C4-2B (cell line): Measurements from ENCODE around the gene CLSTN1.

Experiments
- ZFX ChIP-seq: fragments of 450-650 bp; IDR thresholded peaks from 2 replicates; pipeline ENCODE4 v1.6.1; 2017
- TF ChIP-seq, protein P1 (sequence below): fragments of 450-650 bp; conservative IDR thresholded peaks from 2 replicates; pipeline ENCODE4 v1.5.1; 2017; ENCODE audit warnings: mild to moderate bottlenecking

DNA sequence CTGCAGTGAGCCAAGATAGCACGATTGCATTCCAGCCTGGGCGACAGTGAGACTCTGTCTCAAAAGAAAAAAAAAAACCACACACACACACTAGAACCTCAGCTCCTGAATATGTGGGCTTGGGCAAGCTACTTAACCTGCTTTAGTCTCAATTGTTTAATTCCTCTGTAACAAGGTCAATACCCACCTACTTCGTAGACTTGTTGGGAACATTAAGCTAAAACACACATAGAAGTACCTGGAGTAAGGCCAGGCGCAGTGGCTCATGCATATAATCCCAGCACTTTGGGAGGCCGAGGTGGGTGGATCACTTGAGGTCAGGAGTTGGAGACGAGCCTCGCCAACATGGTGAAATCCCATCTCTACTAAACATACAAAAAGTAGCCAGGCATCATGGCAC is 77.1 kb downstream of the CLSTN1 start:
- TF ChIP-seq, protein P1, sequence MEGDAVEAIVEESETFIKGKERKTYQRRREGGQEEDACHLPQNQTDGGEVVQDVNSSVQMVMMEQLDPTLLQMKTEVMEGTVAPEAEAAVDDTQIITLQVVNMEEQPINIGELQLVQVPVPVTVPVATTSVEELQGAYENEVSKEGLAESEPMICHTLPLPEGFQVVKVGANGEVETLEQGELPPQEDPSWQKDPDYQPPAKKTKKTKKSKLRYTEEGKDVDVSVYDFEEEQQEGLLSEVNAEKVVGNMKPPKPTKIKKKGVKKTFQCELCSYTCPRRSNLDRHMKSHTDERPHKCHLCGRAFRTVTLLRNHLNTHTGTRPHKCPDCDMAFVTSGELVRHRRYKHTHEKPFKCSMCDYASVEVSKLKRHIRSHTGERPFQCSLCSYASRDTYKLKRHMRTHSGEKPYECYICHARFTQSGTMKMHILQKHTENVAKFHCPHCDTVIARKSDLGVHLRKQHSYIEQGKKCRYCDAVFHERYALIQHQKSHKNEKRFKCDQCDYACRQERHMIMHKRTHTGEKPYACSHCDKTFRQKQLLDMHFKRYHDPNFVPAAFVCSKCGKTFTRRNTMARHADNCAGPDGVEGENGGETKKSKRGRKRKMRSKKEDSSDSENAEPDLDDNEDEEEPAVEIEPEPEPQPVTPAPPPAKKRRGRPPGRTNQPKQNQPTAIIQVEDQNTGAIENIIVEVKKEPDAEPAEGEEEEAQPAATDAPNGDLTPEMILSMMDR: no peak
- no peak for TF ChIP-seq ZFX
